HUES48 (cell line): ENCODE results near the gene ACTMAP.
A peak's percentile ranks its signal among the peaks of the same experiment; 100 is the strongest.

Experiments used
- H3K27ac ChIP-seq: one replicate; pipeline ENCODE4 v1.7.0; 2013; ENCODE audit warnings: low read depth, low read length, inconsistent platforms
- H3K27me3 ChIP-seq: 2 replicates; pipeline ENCODE4 v1.6.1; 2013; ENCODE audit warnings: mild to moderate bottlenecking, low read length; ENCODE audit not compliant: control insufficient read depth, insufficient read depth
- H3K36me3 ChIP-seq: 2 replicates; pipeline ENCODE4 v1.6.1; 2013; ENCODE audit warnings: low read length; ENCODE audit not compliant: control insufficient read depth, insufficient read depth
- H3K4me1 ChIP-seq: 2 replicates; pipeline ENCODE4 v1.6.1; 2013; ENCODE audit warnings: mild to moderate bottlenecking, low read length; ENCODE audit not compliant: control insufficient read depth, insufficient read depth
- H3K4me3 ChIP-seq: 2 replicates; pipeline ENCODE4 v1.5.1; 2013; ENCODE audit warnings: mild to moderate bottlenecking, low read depth, low read length
- H3K9ac ChIP-seq: 2 replicates; pipeline ENCODE4 v1.6.1; 2013; ENCODE audit warnings: mild to moderate bottlenecking, low read depth, low read length, moderate library complexity
- H3K9me3 ChIP-seq: 2 replicates; pipeline ENCODE4 v1.6.1; 2013; ENCODE audit warnings: low read length; ENCODE audit not compliant: control insufficient read depth, insufficient read depth

Gene ACTMAP

DNA sequence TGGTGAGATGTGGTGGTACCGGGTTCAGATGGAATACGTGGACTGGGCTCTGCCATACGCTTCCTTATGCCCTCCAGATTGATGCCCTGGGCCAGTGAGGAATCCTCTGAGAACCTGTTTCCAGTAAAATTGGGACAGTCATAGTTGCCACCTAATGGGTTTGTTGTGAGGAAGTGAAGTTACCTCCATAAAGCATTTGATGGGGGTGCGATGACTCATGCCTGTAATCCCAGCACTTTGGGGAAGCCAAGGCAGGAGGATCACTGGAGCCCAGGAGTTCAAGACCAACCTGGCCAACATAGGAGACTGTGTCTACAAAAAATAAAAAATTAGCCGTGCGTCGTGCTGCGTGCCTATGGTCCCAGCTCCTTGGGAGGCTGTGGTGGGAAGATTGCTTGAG, 5.5 kb upstream of the ACTMAP start:
- Histone ChIP-seq H3K4me3 (no peak overlapping the region), H3K27ac (no peak overlapping the region), H3K9ac (no peak overlapping the region), H3K36me3 (peaks cover 74% of the 10 kb centered on the region), H3K9me3 (no peaks in the 10 kb centered on the region), H3K27me3 (no peaks in the 10 kb centered on the region), H3K4me1 (peaks cover 4% of the 10 kb centered on the region; the same call in 1 of the 2 replicates)

DNA sequence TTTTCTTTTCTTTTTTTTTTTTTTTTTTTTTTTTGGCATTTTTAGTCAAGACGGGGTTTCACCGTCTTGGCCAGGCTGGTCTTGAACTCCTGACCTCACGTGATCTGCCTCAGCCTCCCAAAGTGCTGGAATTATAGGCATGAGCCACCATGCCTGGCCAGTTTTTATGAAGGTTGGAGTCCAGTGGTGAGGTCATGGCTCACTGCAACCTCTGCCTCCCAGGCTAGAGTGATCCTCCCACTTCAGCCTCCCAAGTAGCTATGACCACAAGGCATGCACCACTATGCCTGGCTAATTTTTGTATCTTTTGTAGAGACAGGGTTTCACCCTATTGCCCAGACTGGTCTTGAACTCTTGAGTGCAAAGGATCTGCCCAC, 5.0 kb upstream of the ACTMAP start:
- peaks cover 4% of the 10 kb centered on the region; the same call in 1 of the 2 replicates for H3K4me1 ChIP-seq
- H3K27me3 ChIP-seq, result no peaks in the 10 kb centered on the region
- H3K9me3 ChIP-seq, result no peaks in the 10 kb centered on the region
- H3K9ac ChIP-seq, result no peak overlapping the region
- no peak overlapping the region for H3K27ac ChIP-seq
- H3K36me3 ChIP-seq, result peaks cover 68% of the 10 kb centered on the region
- H3K4me3 ChIP-seq, result no peak overlapping the region

DNA sequence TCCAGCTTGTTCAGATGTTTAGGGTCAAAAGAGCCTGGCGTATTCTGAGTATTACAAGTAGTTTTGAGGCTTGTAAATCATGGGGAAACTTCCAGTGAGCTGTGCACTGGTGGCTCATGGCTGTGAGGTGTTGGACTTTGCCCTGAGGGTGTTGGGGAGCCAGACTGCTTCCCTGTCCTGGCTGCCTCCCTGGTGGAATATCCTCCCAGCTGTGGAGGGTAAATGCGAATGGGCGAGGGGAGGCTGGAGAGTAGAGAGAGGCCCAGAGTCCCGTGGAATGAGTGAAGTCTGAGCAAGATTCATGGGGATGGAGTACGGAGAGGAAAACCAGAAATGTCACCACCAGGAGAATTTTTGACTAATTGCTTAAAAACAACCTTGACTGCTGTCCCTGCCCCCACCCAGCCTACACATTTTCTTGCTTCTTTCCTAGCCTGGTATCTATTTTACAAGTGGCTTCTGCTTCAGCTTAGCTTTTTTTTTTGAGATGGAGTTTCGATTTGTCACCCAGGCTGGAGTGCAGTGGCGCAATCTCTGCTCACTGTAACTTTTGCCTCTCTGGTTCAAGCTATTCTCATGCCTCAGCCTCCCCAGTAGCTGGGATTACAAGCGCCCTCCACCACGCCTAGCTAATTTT, 4.5 kb upstream of the ACTMAP start:
- Histone ChIP-seq H3K36me3 (peaks cover 63% of the 10 kb centered on the region), H3K4me1 (peaks cover 7% of the 10 kb centered on the region), H3K27me3 (no peaks in the 10 kb centered on the region), H3K9me3 (no peaks in the 10 kb centered on the region), H3K4me3 (peak overlapping the region; percentile 23), H3K27ac (no peak overlapping the region), H3K9ac (no peak overlapping the region)

DNA sequence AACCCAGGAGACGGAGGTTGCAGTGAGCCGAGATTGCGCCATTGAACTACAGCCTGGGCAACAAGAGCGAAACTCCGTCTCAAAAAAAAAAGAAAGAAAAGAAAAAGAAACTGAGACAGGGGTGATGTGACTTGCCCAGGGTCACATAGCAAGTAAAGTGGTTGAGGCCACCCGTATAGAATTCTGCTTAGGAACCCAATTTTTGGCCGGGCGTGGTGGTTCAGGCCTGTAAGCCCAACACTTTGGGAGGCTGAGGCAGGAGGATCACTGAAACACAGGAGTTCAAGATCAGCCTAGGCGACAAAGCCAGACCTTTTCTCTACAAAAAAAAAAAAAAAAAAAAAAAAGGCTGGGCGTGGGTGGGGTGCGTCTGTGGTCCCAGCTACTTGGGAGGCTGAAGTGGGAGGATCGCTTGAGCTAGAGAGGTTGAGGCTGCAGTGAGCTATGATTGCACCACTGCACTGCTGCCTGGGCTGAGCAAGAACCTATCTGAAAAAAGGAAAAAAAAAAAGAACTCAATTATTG, 2.0 kb upstream of the ACTMAP start:
- no peaks in the 10 kb centered on the region for H3K9me3 ChIP-seq
- H3K9ac ChIP-seq, result peak overlapping the region; percentile 98
- H3K36me3 ChIP-seq, result peaks cover 43% of the 10 kb centered on the region
- peaks cover 9% of the 10 kb centered on the region for H3K4me1 ChIP-seq
- H3K4me3 ChIP-seq, result peak overlapping the region; percentile 99
- H3K27ac ChIP-seq, result no peak overlapping the region
- no peaks in the 10 kb centered on the region for H3K27me3 ChIP-seq

DNA sequence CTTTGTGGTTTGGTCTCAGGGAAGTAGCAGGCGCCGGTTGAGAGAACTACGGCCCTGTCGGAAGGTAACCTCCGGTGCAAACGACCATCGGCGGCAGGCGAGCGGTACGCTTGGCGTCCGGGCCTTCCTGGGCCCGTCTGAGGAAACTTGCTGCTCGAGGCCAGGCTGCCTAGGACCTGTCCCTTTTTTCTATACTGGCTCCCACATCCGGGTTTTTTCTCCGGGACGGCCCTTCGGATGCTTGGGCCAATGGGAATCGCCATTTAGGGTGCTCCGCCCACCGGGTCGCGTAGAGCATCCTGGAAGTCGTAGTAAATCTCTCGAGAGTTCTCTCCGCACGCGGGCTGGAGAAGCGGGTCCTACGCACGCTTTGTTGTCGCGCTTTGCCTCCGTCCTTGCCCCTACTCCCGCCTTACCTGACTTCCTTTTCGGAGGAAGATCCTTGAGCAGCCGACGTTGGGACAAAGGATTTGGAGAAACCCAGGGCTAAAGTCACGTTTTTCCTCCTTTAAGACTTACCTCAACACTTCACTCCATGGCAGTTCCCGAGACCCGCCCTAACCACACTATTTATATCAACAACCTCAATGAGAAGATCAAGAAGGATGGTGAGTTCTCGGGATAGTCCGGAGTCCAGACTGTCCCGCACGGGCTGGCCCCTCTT, 729 bp upstream of the ACTMAP start, which contains the start of gene SNRPA:
TSS of gene SNRPA (plus strand) at position 330 of the 664 bp plus-strand sequence. CDS start at position 536, 206 bp downstream.
- no peaks in the 10 kb centered on the region for H3K9me3 ChIP-seq
- H3K36me3 ChIP-seq, result peaks cover 29% of the 10 kb centered on the region
- H3K27me3 ChIP-seq, result no peaks in the 10 kb centered on the region
- peak within 1 kb of the TSS; percentile 100 for H3K27ac ChIP-seq
- peak within 1 kb of the TSS; percentile 98 for H3K9ac ChIP-seq
- H3K4me3 ChIP-seq, result peak within 1 kb of the TSS; percentile 99
- peaks cover 9% of the 10 kb centered on the region for H3K4me1 ChIP-seq

DNA sequence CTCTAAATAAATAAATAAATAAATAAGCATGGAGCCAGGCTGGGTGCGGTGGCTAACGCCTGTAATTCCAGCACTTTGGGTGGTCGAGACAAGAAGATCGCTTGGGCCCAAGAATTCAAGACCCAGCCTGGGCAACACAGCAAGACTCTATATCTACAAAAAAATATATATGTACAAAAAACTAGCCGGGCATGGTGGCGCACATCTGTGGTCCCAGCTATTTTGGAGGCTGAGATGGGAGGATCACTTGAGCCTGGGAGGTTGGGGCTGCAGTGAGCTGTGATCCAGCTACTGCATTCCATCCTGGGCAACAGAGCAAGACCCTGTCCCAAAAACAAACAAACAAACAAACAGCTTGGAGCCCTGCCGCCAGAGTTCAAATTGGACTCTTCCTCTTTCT, 2.7 kb downstream of the ACTMAP start:
- Histone ChIP-seq H3K4me1 (peaks cover 10% of the 10 kb centered on the region), H3K27ac (no peak overlapping the region), H3K27me3 (no peaks in the 10 kb centered on the region), H3K9ac (no peak overlapping the region), H3K4me3 (no peak overlapping the region), H3K9me3 (no peaks in the 10 kb centered on the region), H3K36me3 (peaks cover 4% of the 10 kb centered on the region; the same call in 1 of the 2 replicates)

DNA sequence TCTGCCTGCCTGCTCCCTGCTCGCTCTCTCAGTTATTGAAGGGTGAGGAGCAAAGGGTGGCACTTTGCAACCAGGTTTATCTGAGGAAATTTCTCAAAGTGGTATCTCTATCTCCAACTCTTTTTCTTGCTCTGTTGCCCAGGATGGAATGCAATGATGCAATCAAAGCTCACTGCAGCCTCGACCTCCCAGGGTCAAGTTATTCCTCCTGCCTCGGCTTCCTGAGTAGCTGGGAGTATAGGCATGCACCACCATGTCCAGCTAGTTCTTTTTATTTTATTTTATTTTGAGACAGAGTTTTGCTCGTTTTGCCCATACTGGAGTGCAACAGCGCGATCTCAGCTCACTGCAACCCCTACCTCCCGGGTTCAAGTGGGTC, 4.9 kb downstream of the ACTMAP start:
- H3K27ac ChIP-seq, result peak overlapping the region; percentile 37
- H3K36me3 ChIP-seq, result peaks cover 10% of the 10 kb centered on the region
- no peaks in the 10 kb centered on the region for H3K9me3 ChIP-seq
- peaks cover 10% of the 10 kb centered on the region for H3K4me1 ChIP-seq
- H3K9ac ChIP-seq, result no peak overlapping the region
- H3K27me3 ChIP-seq, result no peaks in the 10 kb centered on the region
- no peak overlapping the region for H3K4me3 ChIP-seq

DNA sequence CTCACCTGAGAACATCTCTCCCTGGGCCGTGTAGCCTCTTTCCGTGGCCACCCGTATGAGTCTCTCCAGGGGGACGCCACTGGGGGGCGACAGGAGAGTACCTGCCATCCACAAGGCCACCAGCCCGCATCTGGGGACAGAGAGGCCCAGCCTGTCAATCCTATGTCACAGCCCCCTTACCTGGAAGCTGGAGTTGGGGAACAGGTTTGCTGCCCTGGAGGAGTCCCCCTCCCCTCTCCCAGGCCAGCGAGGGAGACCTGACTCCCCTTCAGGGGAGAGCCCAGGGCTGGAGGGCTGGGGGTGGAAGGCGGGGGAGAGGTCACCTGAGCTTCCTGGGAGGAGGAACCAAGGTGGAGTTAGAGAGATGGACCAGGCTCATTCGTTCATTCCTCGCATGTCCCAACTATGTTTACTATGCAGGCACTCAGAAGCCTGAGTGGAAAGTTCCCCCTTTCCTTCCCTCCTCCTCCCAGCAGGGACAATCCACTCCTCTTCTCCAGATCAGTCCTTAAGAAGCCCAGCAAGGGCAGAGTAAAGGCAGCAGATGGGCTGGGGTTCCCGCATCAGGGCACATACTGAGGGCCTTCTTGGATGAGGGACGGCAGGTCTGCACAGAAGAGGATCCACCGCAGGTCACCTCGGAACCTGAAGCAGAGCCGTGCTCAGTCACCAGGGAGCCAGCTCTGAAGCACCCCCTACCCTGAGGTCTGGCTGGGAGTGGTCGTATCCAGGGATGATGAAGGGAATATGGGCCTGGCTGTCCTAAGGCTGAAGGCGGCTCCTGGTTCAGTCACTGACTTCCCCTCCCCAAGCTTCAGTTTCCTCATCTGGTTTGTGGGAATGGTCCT, 5.5 kb downstream of the ACTMAP start:
- H3K9ac ChIP-seq, result no peak overlapping the region
- no peak overlapping the region for H3K4me3 ChIP-seq
- peak overlapping the region; percentile 37 for H3K27ac ChIP-seq

DNA sequence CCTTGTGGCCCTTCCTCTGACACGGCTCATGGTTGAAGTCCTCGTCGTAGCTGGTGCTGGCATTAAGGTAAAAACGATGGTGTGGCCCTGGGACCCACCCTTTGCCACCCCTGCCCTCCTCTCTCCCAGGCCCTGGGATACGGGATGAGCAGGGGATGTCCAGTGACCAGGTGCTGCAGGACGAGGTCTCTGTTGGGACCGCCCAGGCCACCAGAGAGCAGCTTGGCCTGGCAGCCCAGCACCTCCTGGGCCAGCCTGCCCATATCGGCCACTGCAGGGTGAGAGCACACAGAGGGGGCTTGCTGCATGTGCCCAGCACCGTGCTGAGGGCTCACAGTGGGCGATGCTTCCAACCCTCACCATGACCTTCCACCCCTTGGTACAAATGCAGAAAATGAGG, 6.4 kb downstream of the ACTMAP start:
- no peaks in the 10 kb centered on the region for H3K27me3 ChIP-seq
- no peaks in the 10 kb centered on the region for H3K9me3 ChIP-seq
- peaks cover 11% of the 10 kb centered on the region for H3K36me3 ChIP-seq
- H3K4me1 ChIP-seq, result 0 out of 2 replicates have a peak, but pooled peaks cover 5% of the 10 kb centered on the region
- H3K9ac ChIP-seq, result no peak overlapping the region
- no peak overlapping the region for H3K27ac ChIP-seq
- no peak overlapping the region for H3K4me3 ChIP-seq

More for the DNA sequence above, 5.5 kb downstream of the ACTMAP start:
- Histone ChIP-seq H3K36me3 (peaks cover 10% of the 10 kb centered on the region), H3K4me1 (peaks cover 7% of the 10 kb centered on the region), H3K27me3 (no peaks in the 10 kb centered on the region), H3K9me3 (no peaks in the 10 kb centered on the region)

DNA sequence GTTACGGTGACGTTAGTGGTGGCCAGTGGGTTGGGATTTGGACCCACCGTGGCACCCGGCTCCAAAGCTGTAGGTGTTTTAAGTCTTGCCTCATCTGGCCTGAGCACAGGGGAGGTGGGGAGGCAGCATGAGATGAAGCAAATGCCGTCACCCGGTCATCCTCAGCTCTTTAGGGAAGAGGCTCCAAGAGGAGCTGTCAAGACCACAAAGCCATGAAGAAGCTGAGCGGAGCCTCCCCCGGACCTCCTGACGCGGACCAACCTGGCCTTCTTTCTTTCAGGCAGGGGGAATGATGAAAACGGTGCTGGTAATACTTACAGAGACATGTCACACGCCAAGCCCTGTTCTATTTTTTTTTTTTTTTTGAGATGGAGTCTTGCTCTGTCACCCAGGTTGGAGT, 7.4 kb downstream of the ACTMAP start:
- Histone ChIP-seq H3K36me3 (peaks cover 13% of the 10 kb centered on the region), H3K9ac (no peak overlapping the region), H3K4me1 (0 out of 2 replicates have a peak, but pooled peaks cover 5% of the 10 kb centered on the region)

More for the DNA sequence above, 7.4 kb downstream of the ACTMAP start:
- H3K27me3 ChIP-seq, result no peaks in the 10 kb centered on the region
- no peak overlapping the region for H3K27ac ChIP-seq
- no peaks in the 10 kb centered on the region for H3K9me3 ChIP-seq
- no peak overlapping the region for H3K4me3 ChIP-seq
